HCT116 (cell line): ENCODE data around the gene TEX29. TPM values are rescaled to one million over a fixed set of nuclear protein-coding genes. Genes with fewer than 3 reads are reported as not detected.

ENCODE experiments used
- ATAC-seq: fragments of 200-7000 bp; cut with Tn5 transposase; 2 replicates; pipeline ENCODE4 v1.9.1; 2020; ENCODE audit warnings: mild to moderate bottlenecking, moderate library complexity
- BruUV-seq: library from RNA; stranded (reverse); fragments of 400-500 nt; replicated peaks from 2 replicates; lab custom pipeline; 2021; lab: Mats Ljungman, UMichigan
- CTCF ChIA-PET: fragments of 300-600 bp; sonication (Branson Sonifier 250); formaldehyde crosslinking; loops from one replicate; lab custom pipeline; 2021; ENCODE audit warnings: antibody characterized with exemption; lab: Charles Lee
- POLR2A ChIA-PET: fragments of 300-600, 350-600 bp; sonication (Branson Sonifier 250); formaldehyde crosslinking; loops from one replicate; lab custom pipeline; 2021; ENCODE audit warnings: antibody characterized with exemption; lab: Charles Lee
- RAD21 ChIA-PET, 2 experiments: fragments of 300-600 bp; sonication (Branson Sonifier 250); formaldehyde crosslinking; loops; one replicate each; lab custom pipeline; 2023; ENCODE audit warnings: low total read pairs in 2 of 2; ENCODE audit not compliant: uncharacterized antibody in 2 of 2, unreplicated experiment in 2 of 2, low non-redundant PET in 1 of 2; lab: Charles Lee
- DNase-seq: peaks from one replicate; pipeline ENCODE4 v3.0.0-alpha.2; 2010; ENCODE audit warnings: low read depth, low spot score
- H2AFZ ChIP-seq: fragments of 200-600 bp; shearing (Covaris generic), sonication (generic); 2 replicates; pipeline ENCODE4 v1.6.1; 2017; ENCODE audit warnings: low read depth, mixed run types, mixed read lengths, antibody characterized with exemption, low read length; ENCODE audit not compliant: poor library complexity, severe bottlenecking
- H3K27ac ChIP-seq: 2 replicates; pipeline ENCODE4 v1.5.1; 2012; ENCODE audit warnings: low read depth, low read length
- H3K27me3 ChIP-seq: fragments of 200-600 bp; sonication (generic); 2 replicates; pipeline ENCODE4 v1.6.1; 2016; ENCODE audit warnings: mixed run types, low read length, mixed read lengths; ENCODE audit not compliant: insufficient read depth
- H3K36me3 ChIP-seq, 2 experiments: fragments of 200-500 bp in 1 of 2; fragments of 200-600 bp in 1 of 2; sonication (Bioruptor generic) in 1 of 2; sonication (generic) in 1 of 2; 2 replicates each; pipeline versions ENCODE4 v1.5.1 to v1.6.1; 2014 to 2016; ENCODE audit warnings: low read length in 2 of 2, inconsistent platforms in 1 of 2, mixed read lengths in 1 of 2, mixed run types in 1 of 2; ENCODE audit not compliant: insufficient read depth in 2 of 2, control insufficient read depth in 1 of 2
- H3K4me1 ChIP-seq, 2 experiments: fragments of 200-600 bp in 1 of 2; sonication (generic) in 1 of 2; 2 replicates each; pipeline versions ENCODE4 v1.5.1 to v1.6.1; 2012 to 2017; ENCODE audit warnings: low read length in 2 of 2, inconsistent platforms in 1 of 2, mild to moderate bottlenecking in 1 of 2, mixed read lengths in 1 of 2, mixed run types in 1 of 2, moderate library complexity in 1 of 2; ENCODE audit not compliant: insufficient read depth in 2 of 2, control insufficient read depth in 1 of 2
- H3K4me2 ChIP-seq: fragments of 200-600 bp; sonication (generic); 2 replicates; pipeline ENCODE4 v1.6.1; 2017; ENCODE audit warnings: mixed run types, low read length, mixed read lengths
- H3K4me3 ChIP-seq, 2 experiments: fragments of 200-600 bp in 1 of 2; sonication (generic) in 1 of 2; replicated peaks in 1 of 2; 2 replicates each; pipeline ENCODE4 v1.5.1; 2011 to 2016; ENCODE audit warnings: low read length in 2 of 2, control low read depth in 1 of 2, low read depth in 1 of 2, mild to moderate bottlenecking in 1 of 2, mixed read lengths in 1 of 2, mixed run types in 1 of 2
- H3K79me2 ChIP-seq: fragments of 200-600 bp; sonication (generic); 2 replicates; pipeline ENCODE4 v1.6.1; 2017; ENCODE audit warnings: mild to moderate bottlenecking, mixed run types, low read length, moderate library complexity, mixed read lengths; ENCODE audit not compliant: insufficient read depth
- H3K9ac ChIP-seq: fragments of 200-600 bp; sonication (generic); 2 replicates; pipeline ENCODE4 v1.6.1; 2016; ENCODE audit warnings: low read length, mixed read lengths
- H3K9me2 ChIP-seq: fragments of 200-600 bp; sonication (generic), shearing (Covaris generic); 2 replicates; pipeline ENCODE4 v1.6.1; 2017; ENCODE audit warnings: mixed run types, mild to moderate bottlenecking, moderate library complexity; ENCODE audit not compliant: insufficient read depth
- H3K9me3 ChIP-seq, 2 experiments: fragments of 200-500 bp in 1 of 2; fragments of 200-600 bp in 1 of 2; sonication (Bioruptor generic) in 1 of 2; sonication (generic) in 1 of 2; 2 replicates each; pipeline ENCODE4 v1.6.1; 2014 to 2017; ENCODE audit warnings: low read length in 2 of 2, mixed read lengths in 2 of 2, inconsistent platforms in 1 of 2, low read depth in 1 of 2, mild to moderate bottlenecking in 1 of 2, mixed run types in 1 of 2, moderate library complexity in 1 of 2; ENCODE audit not compliant: control insufficient read depth in 1 of 2, insufficient read depth in 1 of 2
- H4K20me1 ChIP-seq: fragments of 200-600 bp; sonication (generic), shearing (Covaris generic); 2 replicates; pipeline ENCODE4 v1.6.1; 2017; ENCODE audit warnings: mixed run types, mild to moderate bottlenecking, moderate library complexity; ENCODE audit not compliant: insufficient read depth
- POLR2AphosphoS5 ChIP-seq: IDR thresholded peaks from 2 replicates; pipeline ENCODE4 v1.6.1; 2011; ENCODE audit warnings: mild to moderate bottlenecking, low read depth, low read length, moderate library complexity
- REST ChIP-seq: IDR thresholded peaks from 2 replicates; pipeline ENCODE4 v1.6.1; 2012; ENCODE audit warnings: low read depth
- SIN3A ChIP-seq: IDR thresholded peaks from 2 replicates; pipeline ENCODE4 v1.6.1; 2012; ENCODE audit warnings: low read depth
- ZBTB33 ChIP-seq: IDR thresholded peaks from 2 replicates; pipeline ENCODE4 v1.6.1; 2011; ENCODE audit warnings: mild to moderate bottlenecking, low read length, moderate library complexity; ENCODE audit not compliant: insufficient replicate concordance; ENCODE audit errors: extremely low read depth
- intact Hi-C: fragments of 100-400 bp; cut with micrococcal nuclease; formaldehyde crosslinking; loops from 2 replicates; pipeline ENCODE4 v1.10.0; 2022
- total RNA-seq: library from RNA; stranded (reverse); gene quantifications from one replicate; pipeline ENCODE4 v1.2.1, GENCODE V29; 2021; ENCODE audit not compliant: unreplicated experiment

The TEX29 gene
- total RNA-seq, 1 experiment from 2014 or later: not detected

DNA sequence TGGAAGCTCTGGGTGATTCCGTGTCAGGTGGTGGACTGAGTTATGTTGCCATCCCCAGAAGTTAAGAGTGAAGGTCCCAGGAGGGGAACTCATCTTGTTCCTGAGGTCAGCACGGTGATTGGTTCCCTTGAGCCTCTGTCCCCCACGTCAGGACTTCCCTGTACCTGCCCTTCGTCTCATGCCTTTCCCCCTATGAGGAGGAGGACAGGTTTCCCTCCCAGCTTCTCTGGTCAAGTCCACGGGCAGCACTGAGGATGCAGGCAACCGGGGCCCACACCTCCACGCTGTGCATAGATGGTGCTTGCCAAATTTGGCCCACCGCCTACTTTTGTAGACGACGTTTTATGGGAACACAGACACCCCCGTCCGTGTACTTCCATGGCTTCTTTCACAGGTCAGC lies 42.7 kb downstream of the TEX29 start:
- no peaks in the 10 kb centered on the region for H3K9me3 ChIP-seq
- BruUV-seq: no TSS peak
- TF ChIP-seq SIN3A: no peak
- peaks cover 23% of the 10 kb centered on the region for H3K27me3 ChIP-seq
- H3K4me1 ChIP-seq: no peaks in the 10 kb centered on the region
- ChIA-PET POLR2A (no interaction called here), CTCF (no interaction called here), RAD21 (no interaction called here)
- no peak overlapping the region for H3K4me2 ChIP-seq
- H3K79me2 ChIP-seq: no peaks in the 10 kb centered on the region
- no peak overlapping the region for H3K4me3 ChIP-seq
- H4K20me1 ChIP-seq: no peaks in the 10 kb centered on the region
- no peak overlapping the region for H2AFZ ChIP-seq
- H3K9ac ChIP-seq: no peak overlapping the region
- no peak overlapping the region for H3K27ac ChIP-seq
- DNase-seq: no peak
- no peaks in the 10 kb centered on the region for H3K9me2 ChIP-seq
- intact Hi-C loops: no loop called here
- ATAC-seq: no peak
- no peaks in the 10 kb centered on the region for H3K36me3 ChIP-seq

- intact Hi-C loops: no loop called here
- Histone ChIP-seq H3K4me2 (no peak overlapping the region), H2AFZ (no peak overlapping the region), H3K9me3 (no peaks in the 10 kb centered on the region), H3K27ac (no peak overlapping the region), H3K9ac (no peak overlapping the region), H3K4me3 (no peak overlapping the region), H3K9me2 (no peaks in the 10 kb centered on the region), H3K4me1 (no peaks in the 10 kb centered on the region), H3K27me3 (peaks cover 23% of the 10 kb centered on the region), H4K20me1 (no peaks in the 10 kb centered on the region), H3K79me2 (no peaks in the 10 kb centered on the region), H3K36me3 (no peaks in the 10 kb centered on the region)
- CTCF ChIA-PET: no interaction called here
- no TSS peak for BruUV-seq
- POLR2A ChIA-PET: no interaction called here
- RAD21 ChIA-PET: no interaction called here
- DNase-seq: no peak
- ATAC-seq: no peak
- TF ChIP-seq POLR2AphosphoS5 (no peak), REST (no peak), ZBTB33 (no peak)
These were observed 43.1 kb downstream of the TEX29 start for GRCh38 chr13:111363591-111363990.
